ENCODE results near the gene TRIM41. TPM values are rescaled to one million over a fixed set of nuclear protein-coding genes. Genes with fewer than 3 reads are reported as not detected.

TRIM41 gene
- total and polyA plus RNA-seq, 9 of the 15 experiments (the other 6 are each of a cell fraction or from before 2014, with no cell fraction given): 1.8 to 47.6 (median 20.9) TPM

- TF ChIP-seq, protein P1, sequence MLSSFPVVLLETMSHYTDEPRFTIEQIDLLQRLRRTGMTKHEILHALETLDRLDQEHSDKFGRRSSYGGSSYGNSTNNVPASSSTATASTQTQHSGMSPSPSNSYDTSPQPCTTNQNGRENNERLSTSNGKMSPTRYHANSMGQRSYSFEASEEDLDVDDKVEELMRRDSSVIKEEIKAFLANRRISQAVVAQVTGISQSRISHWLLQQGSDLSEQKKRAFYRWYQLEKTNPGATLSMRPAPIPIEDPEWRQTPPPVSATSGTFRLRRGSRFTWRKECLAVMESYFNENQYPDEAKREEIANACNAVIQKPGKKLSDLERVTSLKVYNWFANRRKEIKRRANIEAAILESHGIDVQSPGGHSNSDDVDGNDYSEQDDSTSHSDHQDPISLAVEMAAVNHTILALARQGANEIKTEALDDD (IDR thresholded peaks at IDR 0.05): no peak
- TF ChIP-seq SMARCB1 (IDR thresholded peaks at IDR 0.05; ENCODE audit: insufficient read length, low read depth) (no peak), POLR2A (conservative IDR thresholded peaks at IDR 0.05) (peak; percentile 72), MBD1 (CRISPR knock-in tag; IDR thresholded peaks at IDR 0.05) (no peak), ZNF780A (CRISPR knock-in tag; IDR thresholded peaks at IDR 0.05) (no peak), ZNF140 (CRISPR knock-in tag; IDR thresholded peaks at IDR 0.05) (no peak), TEAD4 (IDR thresholded peaks at IDR 0.05; ENCODE audit: low read length) (no peak), TEAD4 (CRISPR knock-in tag; IDR thresholded peaks at IDR 0.05; ENCODE audit: borderline replicate concordance) (no peak), ZNF785 (CRISPR knock-in tag; IDR thresholded peaks at IDR 0.05) (no peak), GATAD2B (IDR thresholded peaks at IDR 0.05; ENCODE audit: borderline replicate concordance) (no peak), MCM5 (IDR thresholded peaks at IDR 0.05; ENCODE audit: low read depth) (no peak), SMARCA4 (IDR thresholded peaks at IDR 0.05) (no peak)
- TF ChIP-seq, protein P2, sequence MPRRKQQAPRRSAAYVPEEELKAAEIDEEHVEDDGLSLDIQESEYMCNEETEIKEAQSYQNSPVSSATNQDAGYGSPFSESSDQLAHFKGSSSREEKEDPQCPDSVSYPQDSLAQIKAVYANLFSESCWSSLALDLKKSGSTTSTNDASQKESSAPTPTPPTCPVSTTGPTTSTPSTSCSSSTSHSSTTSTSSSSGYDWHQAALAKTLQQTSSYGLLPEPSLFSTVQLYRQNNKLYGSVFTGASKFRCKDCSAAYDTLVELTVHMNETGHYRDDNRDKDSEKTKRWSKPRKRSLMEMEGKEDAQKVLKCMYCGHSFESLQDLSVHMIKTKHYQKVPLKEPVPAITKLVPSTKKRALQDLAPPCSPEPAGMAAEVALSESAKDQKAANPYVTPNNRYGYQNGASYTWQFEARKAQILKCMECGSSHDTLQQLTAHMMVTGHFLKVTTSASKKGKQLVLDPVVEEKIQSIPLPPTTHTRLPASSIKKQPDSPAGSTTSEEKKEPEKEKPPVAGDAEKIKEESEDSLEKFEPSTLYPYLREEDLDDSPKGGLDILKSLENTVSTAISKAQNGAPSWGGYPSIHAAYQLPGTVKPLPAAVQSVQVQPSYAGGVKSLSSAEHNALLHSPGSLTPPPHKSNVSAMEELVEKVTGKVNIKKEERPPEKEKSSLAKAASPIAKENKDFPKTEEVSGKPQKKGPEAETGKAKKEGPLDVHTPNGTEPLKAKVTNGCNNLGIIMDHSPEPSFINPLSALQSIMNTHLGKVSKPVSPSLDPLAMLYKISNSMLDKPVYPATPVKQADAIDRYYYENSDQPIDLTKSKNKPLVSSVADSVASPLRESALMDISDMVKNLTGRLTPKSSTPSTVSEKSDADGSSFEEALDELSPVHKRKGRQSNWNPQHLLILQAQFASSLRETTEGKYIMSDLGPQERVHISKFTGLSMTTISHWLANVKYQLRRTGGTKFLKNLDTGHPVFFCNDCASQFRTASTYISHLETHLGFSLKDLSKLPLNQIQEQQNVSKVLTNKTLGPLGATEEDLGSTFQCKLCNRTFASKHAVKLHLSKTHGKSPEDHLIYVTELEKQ (CRISPR knock-in tag; IDR thresholded peaks at IDR 0.05): no peak
- TF ChIP-seq, protein P3, sequence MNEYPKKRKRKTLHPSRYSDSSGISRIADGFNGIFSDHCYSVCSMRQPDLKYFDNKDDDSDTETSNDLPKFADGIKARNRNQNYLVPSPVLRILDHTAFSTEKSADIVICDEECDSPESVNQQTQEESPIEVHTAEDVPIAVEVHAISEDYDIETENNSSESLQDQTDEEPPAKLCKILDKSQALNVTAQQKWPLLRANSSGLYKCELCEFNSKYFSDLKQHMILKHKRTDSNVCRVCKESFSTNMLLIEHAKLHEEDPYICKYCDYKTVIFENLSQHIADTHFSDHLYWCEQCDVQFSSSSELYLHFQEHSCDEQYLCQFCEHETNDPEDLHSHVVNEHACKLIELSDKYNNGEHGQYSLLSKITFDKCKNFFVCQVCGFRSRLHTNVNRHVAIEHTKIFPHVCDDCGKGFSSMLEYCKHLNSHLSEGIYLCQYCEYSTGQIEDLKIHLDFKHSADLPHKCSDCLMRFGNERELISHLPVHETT (CRISPR knock-in tag; conservative IDR thresholded peaks at IDR 0.05 in 1 of 2, IDR thresholded peaks at IDR 0.05 in 1 of 2): no peak
- TF ChIP-seq, protein P4, sequence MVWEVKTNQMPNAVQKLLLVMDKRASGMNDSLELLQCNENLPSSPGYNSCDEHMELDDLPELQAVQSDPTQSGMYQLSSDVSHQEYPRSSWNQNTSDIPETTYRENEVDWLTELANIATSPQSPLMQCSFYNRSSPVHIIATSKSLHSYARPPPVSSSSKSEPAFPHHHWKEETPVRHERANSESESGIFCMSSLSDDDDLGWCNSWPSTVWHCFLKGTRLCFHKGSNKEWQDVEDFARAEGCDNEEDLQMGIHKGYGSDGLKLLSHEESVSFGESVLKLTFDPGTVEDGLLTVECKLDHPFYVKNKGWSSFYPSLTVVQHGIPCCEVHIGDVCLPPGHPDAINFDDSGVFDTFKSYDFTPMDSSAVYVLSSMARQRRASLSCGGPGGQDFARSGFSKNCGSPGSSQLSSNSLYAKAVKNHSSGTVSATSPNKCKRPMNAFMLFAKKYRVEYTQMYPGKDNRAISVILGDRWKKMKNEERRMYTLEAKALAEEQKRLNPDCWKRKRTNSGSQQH (CRISPR knock-in tag; IDR thresholded peaks at IDR 0.05): no peak
- TF ChIP-seq, protein P5, sequence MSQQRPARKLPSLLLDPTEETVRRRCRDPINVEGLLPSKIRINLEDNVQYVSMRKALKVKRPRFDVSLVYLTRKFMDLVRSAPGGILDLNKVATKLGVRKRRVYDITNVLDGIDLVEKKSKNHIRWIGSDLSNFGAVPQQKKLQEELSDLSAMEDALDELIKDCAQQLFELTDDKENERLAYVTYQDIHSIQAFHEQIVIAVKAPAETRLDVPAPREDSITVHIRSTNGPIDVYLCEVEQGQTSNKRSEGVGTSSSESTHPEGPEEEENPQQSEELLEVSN (IDR thresholded peaks at IDR 0.05; ENCODE audit: borderline replicate concordance in 1 of 2, extremely low read depth in 1 of 2, insufficient read depth in 1 of 2, insufficient read length in 1 of 2, low read depth in 1 of 2, low read length in 1 of 2, poor library complexity in 1 of 2, severe bottlenecking in 1 of 2): no peak
Observed at GRCh38 chr5:181234455-181235306, 11.6 kb downstream of the TRIM41 start (continued).

Data from K562 (cell line).